A549 (cell line): ENCODE results near the gene FRY.

Source experiments
- CTCF ChIP-seq: fragments of >200 bp; sonication (Bioruptor Twin); formaldehyde crosslinking; IDR thresholded peaks from 3 replicates; pipeline ENCODE4 v1.5.1; 2016
- E2F6 ChIP-seq: IDR thresholded peaks from 2 replicates; pipeline ENCODE4 v1.6.1; 2012; ENCODE audit warnings: low read depth, borderline replicate concordance
- ELK1 ChIP-seq: fragments of 150-350 bp; IDR thresholded peaks from 2 replicates; pipeline ENCODE4 v1.6.1; 2014; ENCODE audit warnings: low read depth, mild to moderate bottlenecking, low read length
- EP300 ChIP-seq, 2 experiments: fragments of >200 bp; sonication (Bioruptor Twin); formaldehyde crosslinking; IDR thresholded peaks; 2 replicates in 1 of 2; 3 replicates in 1 of 2; pipeline ENCODE4 v1.6.1; 2016 to 2017
- ESRRA ChIP-seq: fragments of 150-350 bp; IDR thresholded peaks from 2 replicates; pipeline ENCODE4 v1.6.1; 2014; ENCODE audit warnings: mild to moderate bottlenecking, low read length, borderline replicate concordance
- HDAC2 ChIP-seq: fragments of 200-600 bp; sonication (generic); IDR thresholded peaks from 2 replicates; pipeline ENCODE4 v1.6.1; 2016
- JUN ChIP-seq, 2 experiments: fragments of >200 bp; sonication (Bioruptor Twin); formaldehyde crosslinking; IDR thresholded peaks; 2 replicates in 1 of 2; 3 replicates in 1 of 2; pipeline ENCODE4 v1.6.1; 2016 to 2017
- POLR2A ChIP-seq: IDR thresholded peaks from 2 replicates; pipeline ENCODE4 v1.6.1; 2012; ENCODE audit warnings: mild to moderate bottlenecking, low read length
- RCOR1 ChIP-seq: fragments of 150-350 bp; IDR thresholded peaks from 2 replicates; pipeline ENCODE4 v1.6.1; 2014; ENCODE audit warnings: antibody characterized with exemption, low read length, low read depth
- RFX5 ChIP-seq: fragments of 450-650 bp; IDR thresholded peaks from 2 replicates; pipeline ENCODE4 v1.7.1; 2014; ENCODE audit warnings: antibody characterized with exemption, mild to moderate bottlenecking, moderate library complexity
- TP53 ChIP-seq: fragments of 250-450 bp; sonication (Bioruptor Pico); IDR thresholded peaks from 2 replicates; pipeline ENCODE4 v1.5.0; 2021; ENCODE audit warnings: mild to moderate bottlenecking, moderate library complexity
- TF ChIP-seq, protein P1 (sequence below): fragments of 200-600 bp; sonication (generic); IDR thresholded peaks from 2 replicates; pipeline ENCODE4 v1.6.1; 2016; ENCODE audit warnings: antibody characterized with exemption, mild to moderate bottlenecking, moderate library complexity
- TF ChIP-seq, protein P2 (sequence below): fragments of >200 bp; sonication (Bioruptor Twin); formaldehyde crosslinking; IDR thresholded peaks from 3 replicates; pipeline ENCODE4 v1.6.1; 2016
- TF ChIP-seq, protein P3 (sequence below): IDR thresholded peaks from 2 replicates; pipeline ENCODE4 v1.6.1; 2012

- TF ChIP-seq, protein P1, sequence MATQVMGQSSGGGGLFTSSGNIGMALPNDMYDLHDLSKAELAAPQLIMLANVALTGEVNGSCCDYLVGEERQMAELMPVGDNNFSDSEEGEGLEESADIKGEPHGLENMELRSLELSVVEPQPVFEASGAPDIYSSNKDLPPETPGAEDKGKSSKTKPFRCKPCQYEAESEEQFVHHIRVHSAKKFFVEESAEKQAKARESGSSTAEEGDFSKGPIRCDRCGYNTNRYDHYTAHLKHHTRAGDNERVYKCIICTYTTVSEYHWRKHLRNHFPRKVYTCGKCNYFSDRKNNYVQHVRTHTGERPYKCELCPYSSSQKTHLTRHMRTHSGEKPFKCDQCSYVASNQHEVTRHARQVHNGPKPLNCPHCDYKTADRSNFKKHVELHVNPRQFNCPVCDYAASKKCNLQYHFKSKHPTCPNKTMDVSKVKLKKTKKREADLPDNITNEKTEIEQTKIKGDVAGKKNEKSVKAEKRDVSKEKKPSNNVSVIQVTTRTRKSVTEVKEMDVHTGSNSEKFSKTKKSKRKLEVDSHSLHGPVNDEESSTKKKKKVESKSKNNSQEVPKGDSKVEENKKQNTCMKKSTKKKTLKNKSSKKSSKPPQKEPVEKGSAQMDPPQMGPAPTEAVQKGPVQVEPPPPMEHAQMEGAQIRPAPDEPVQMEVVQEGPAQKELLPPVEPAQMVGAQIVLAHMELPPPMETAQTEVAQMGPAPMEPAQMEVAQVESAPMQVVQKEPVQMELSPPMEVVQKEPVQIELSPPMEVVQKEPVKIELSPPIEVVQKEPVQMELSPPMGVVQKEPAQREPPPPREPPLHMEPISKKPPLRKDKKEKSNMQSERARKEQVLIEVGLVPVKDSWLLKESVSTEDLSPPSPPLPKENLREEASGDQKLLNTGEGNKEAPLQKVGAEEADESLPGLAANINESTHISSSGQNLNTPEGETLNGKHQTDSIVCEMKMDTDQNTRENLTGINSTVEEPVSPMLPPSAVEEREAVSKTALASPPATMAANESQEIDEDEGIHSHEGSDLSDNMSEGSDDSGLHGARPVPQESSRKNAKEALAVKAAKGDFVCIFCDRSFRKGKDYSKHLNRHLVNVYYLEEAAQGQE: no peak
- TF ChIP-seq CTCF (no peak), RCOR1 (no peak), HDAC2 (no peak), ESRRA (no peak), E2F6 (no peak), EP300 (IDR thresholded peaks at IDR 0.05) (no peak), RFX5 (no peak), POLR2A (no peak), JUN (IDR thresholded peaks at IDR 0.05) (no peak), ELK1 (no peak), TP53 (CRISPR knock-in tag) (no peak)
- TF ChIP-seq, protein P2, sequence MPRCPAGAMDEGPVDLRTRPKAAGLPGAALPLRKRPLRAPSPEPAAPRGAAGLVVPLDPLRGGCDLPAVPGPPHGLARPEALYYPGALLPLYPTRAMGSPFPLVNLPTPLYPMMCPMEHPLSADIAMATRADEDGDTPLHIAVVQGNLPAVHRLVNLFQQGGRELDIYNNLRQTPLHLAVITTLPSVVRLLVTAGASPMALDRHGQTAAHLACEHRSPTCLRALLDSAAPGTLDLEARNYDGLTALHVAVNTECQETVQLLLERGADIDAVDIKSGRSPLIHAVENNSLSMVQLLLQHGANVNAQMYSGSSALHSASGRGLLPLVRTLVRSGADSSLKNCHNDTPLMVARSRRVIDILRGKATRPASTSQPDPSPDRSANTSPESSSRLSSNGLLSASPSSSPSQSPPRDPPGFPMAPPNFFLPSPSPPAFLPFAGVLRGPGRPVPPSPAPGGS: no peak
- TF ChIP-seq, protein P3, sequence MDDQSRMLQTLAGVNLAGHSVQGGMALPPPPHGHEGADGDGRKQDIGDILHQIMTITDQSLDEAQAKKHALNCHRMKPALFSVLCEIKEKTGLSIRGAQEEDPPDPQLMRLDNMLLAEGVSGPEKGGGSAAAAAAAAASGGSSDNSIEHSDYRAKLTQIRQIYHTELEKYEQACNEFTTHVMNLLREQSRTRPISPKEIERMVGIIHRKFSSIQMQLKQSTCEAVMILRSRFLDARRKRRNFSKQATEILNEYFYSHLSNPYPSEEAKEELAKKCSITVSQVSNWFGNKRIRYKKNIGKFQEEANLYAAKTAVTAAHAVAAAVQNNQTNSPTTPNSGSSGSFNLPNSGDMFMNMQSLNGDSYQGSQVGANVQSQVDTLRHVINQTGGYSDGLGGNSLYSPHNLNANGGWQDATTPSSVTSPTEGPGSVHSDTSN: no peak
Measured at GRCh38 chr13:32136061-32136460, 104.5 kb downstream of the FRY start.
